ENCODE data around the gene TMEM203. TPM values are rescaled to one million over a fixed set of nuclear protein-coding genes. Genes with fewer than 3 reads are reported as not detected.

Gene TMEM203
- total and polyA plus RNA-seq, 2 of the 4 experiments (the other 2 are of a cell fraction): 18.8 to 40.6 TPM

GRCh38 chr9:137182836-137183235, 22.6 kb downstream of the TMEM203 start:
- H2AK9ac ChIP-seq (replicated peaks; ENCODE audit: low read depth, low read length, poor library complexity): no peak overlapping the region
- ATAC-seq (ENCODE audit: low read depth) (no peak), DNase-seq (no peak)
- no peak overlapping the region for H2AK5ac ChIP-seq (ENCODE audit: low read depth, low read length)
- H3K27me3 ChIP-seq (ENCODE audit: control insufficient read depth, insufficient read depth, low read length): no peaks in the 10 kb centered on the region
- CTCF ChIA-PET: no interaction called here
- POLR2A ChIA-PET (ENCODE audit: unreplicated experiment): no interaction called here
- H3K79me1 ChIP-seq (ENCODE audit: low read depth in 1 of 2, low read length in 2 of 2): peaks cover 0 to 23% of the 10 kb centered on the region in 2 experiments
- no peak overlapping the region for H2BK20ac ChIP-seq (ENCODE audit: low read depth, low read length)
- no peak overlapping the region for H3K56ac ChIP-seq (ENCODE audit: extremely low read depth, insufficient read depth, low read length)
- no TSS peak for BruUV-seq (replicated peaks)
- peaks cover 4% of the 10 kb centered on the region; the same call in 1 of the 2 replicates for H4K20me1 ChIP-seq (ENCODE audit: insufficient read depth, low read length)
- H3K9me1 ChIP-seq (ENCODE audit: insufficient read depth, low read length): 0 out of 2 replicates have a peak, but pooled peaks cover 2% of the 10 kb centered on the region
- H3K4me3 ChIP-seq (ENCODE audit: insufficient read depth, low read depth, low read length): no peak overlapping the region
- H3K23ac ChIP-seq (ENCODE audit: low read depth, low read length): no peak overlapping the region
- peaks cover 76% of the 10 kb centered on the region for H3K36me3 ChIP-seq (ENCODE audit: control insufficient read depth, insufficient read depth, low read length)
- 100% methylated on average over 4 of the region's 17 CpGs; no CpG with 5 or more reads in 1 of the 2 experiments for WGBS, 2 experiments (ENCODE audit: extremely low coverage in 2 of 2, insufficient read length in 1 of 2)
- H3K18ac ChIP-seq (ENCODE audit: low read depth, low read length): no peak overlapping the region
- H3K9me3 ChIP-seq (ENCODE audit: control insufficient read depth, insufficient read depth, low read length): no peaks in the 10 kb centered on the region
- peaks cover 7% of the 10 kb centered on the region for H3K4me1 ChIP-seq (ENCODE audit: control insufficient read depth, insufficient read depth, low read length)
- H3K14ac ChIP-seq (replicated peaks; ENCODE audit: low read depth, low read length): no peak overlapping the region
- H2BK5ac ChIP-seq (ENCODE audit: low read depth, low read length, poor library complexity, severe bottlenecking): no peak overlapping the region
- intact Hi-C loops (cut with micrococcal nuclease) (no loop called here), dilution Hi-C loops (cut with HindIII; ENCODE audit: low sequenced_read_pairs, unreplicated experiment) (no loop called here), in situ Hi-C loops (cut with MboI; ENCODE audit: low sequenced_read_pairs) (no loop called here)
- no peak for TF ChIP-seq MXI1 (IDR thresholded peaks at IDR 0.05; ENCODE audit: borderline replicate concordance, low read depth, low read length)
- TF ChIP-seq ELK1 (IDR thresholded peaks at IDR 0.05; ENCODE audit: borderline replicate concordance, low read depth, low read length): no peak
- no peak for TF ChIP-seq RCOR1 (IDR thresholded peaks at IDR 0.05; ENCODE audit: insufficient replicate concordance, low read length)
- no peak for TF ChIP-seq FOS (IDR thresholded peaks at IDR 0.05; ENCODE audit: low read depth, low read length)
- no peak for TF ChIP-seq CHD1 (IDR thresholded peaks at IDR 0.05; ENCODE audit: low read depth, low read length)
- no peak for TF ChIP-seq MAZ (IDR thresholded peaks at IDR 0.05; ENCODE audit: borderline replicate concordance, low read depth, low read length)
- TF ChIP-seq NFE2L2 (IDR thresholded peaks at IDR 0.05; ENCODE audit: low read depth, low read length): no peak
- TF ChIP-seq SMC3 (IDR thresholded peaks at IDR 0.05; ENCODE audit: low read depth, low read length): no peak
- no peak for TF ChIP-seq RAD21 (IDR thresholded peaks at IDR 0.05; ENCODE audit: low read length)
- no peak for TF ChIP-seq POLR2A (IDR thresholded peaks at IDR 0.05; ENCODE audit: low read depth, low read length)
- no peak for TF ChIP-seq CEBPB (IDR thresholded peaks at IDR 0.05; ENCODE audit: low read depth, low read length)
- no peak for TF ChIP-seq BHLHE40 (IDR thresholded peaks at IDR 0.05; ENCODE audit: low read depth, low read length)
- TF ChIP-seq RFX5 (IDR thresholded peaks at IDR 0.05; ENCODE audit: low read depth, low read length): no peak
- no peak for TF ChIP-seq MAFK (IDR thresholded peaks at IDR 0.05; ENCODE audit: low read depth, low read length)
- no peak for TF ChIP-seq USF2 (IDR thresholded peaks at IDR 0.05; ENCODE audit: low read depth, low read length)
- TF ChIP-seq CTCF (conservative IDR thresholded peaks at IDR 0.05; ENCODE audit: low read depth, low read length): no peak
- no peak overlapping the region for H2BK15ac ChIP-seq (ENCODE audit: low read depth, low read length)
- H3K27ac ChIP-seq (ENCODE audit: insufficient read depth, low read length): no peak overlapping the region
- no peak overlapping the region for H2BK120ac ChIP-seq (ENCODE audit: low read depth, low read length)
- H3K4me2 ChIP-seq (ENCODE audit: low read depth, low read length): no peak overlapping the region
- no peak overlapping the region for H4K5ac ChIP-seq (ENCODE audit: low read depth, low read length)
- H2AFZ ChIP-seq (replicated peaks; ENCODE audit: low read length, poor library complexity): no peak overlapping the region
- no peak overlapping the region for H4K91ac ChIP-seq (ENCODE audit: insufficient read depth, low read depth, low read length)
- no peak overlapping the region for H3K9ac ChIP-seq (ENCODE audit: low read depth, low read length)
- H4K8ac ChIP-seq (ENCODE audit: low read depth in 2 of 2, low read length in 2 of 2): no peak overlapping the region
- no peak overlapping the region for H3K4ac ChIP-seq (ENCODE audit: low read depth, low read length)

Measured in IMR-90 (cell line).